Measurements from ENCODE around the gene ARHGAP33. TPM values are rescaled to one million over a fixed set of nuclear protein-coding genes. Genes with fewer than 3 reads are reported as not detected.

The ARHGAP33 gene
- polyA plus RNA-seq, 2 of the 4 experiments (the other 2 are of a cell fraction): 0.84 to 6.1 TPM

DNA sequence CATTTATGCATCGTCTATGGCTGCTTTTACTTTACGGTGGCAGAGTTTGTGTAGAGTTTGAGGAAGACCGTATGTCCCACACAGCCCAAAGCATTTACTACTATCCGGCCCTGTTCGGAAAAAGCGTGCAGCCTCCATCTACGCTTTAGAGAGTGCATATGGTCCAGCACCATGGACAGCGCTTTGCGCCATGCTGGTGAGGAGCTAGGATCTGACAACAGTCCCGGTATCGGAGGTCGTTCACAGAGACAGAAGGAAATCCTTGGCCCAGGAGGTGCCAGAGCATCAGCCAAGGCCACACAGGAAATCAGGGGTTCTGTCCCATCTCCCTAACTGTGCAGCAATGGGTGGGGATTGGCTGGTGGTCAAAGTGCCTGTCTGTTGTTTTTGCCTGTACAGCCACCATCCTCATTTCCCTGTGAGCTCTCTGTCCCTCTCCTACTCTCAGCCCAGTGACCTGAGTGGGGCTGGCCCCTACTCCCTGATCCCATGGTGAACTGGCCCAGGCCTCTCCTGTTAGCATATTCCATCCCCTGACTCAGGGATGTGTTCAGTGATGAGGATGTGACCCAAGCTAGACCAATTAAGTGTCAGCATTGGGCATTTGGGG lies 53.4 kb downstream of the ARHGAP33 start (continued):
- TF ChIP-seq, protein P1, sequence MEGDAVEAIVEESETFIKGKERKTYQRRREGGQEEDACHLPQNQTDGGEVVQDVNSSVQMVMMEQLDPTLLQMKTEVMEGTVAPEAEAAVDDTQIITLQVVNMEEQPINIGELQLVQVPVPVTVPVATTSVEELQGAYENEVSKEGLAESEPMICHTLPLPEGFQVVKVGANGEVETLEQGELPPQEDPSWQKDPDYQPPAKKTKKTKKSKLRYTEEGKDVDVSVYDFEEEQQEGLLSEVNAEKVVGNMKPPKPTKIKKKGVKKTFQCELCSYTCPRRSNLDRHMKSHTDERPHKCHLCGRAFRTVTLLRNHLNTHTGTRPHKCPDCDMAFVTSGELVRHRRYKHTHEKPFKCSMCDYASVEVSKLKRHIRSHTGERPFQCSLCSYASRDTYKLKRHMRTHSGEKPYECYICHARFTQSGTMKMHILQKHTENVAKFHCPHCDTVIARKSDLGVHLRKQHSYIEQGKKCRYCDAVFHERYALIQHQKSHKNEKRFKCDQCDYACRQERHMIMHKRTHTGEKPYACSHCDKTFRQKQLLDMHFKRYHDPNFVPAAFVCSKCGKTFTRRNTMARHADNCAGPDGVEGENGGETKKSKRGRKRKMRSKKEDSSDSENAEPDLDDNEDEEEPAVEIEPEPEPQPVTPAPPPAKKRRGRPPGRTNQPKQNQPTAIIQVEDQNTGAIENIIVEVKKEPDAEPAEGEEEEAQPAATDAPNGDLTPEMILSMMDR (IDR thresholded peaks at IDR 0.05): no peak
- TF ChIP-seq NFE2L2 (conservative IDR thresholded peaks at IDR 0.05; ENCODE audit: low read length): no peak
- TF ChIP-seq ZSCAN20 (CRISPR knock-in tag; IDR thresholded peaks at IDR 0.05): no peak
- TF ChIP-seq HOXA7 (CRISPR knock-in tag; IDR thresholded peaks at IDR 0.05): no peak
- no peak for TF ChIP-seq POLR2A (IDR thresholded peaks at IDR 0.05; ENCODE audit: low read length)
- TF ChIP-seq, protein P2, sequence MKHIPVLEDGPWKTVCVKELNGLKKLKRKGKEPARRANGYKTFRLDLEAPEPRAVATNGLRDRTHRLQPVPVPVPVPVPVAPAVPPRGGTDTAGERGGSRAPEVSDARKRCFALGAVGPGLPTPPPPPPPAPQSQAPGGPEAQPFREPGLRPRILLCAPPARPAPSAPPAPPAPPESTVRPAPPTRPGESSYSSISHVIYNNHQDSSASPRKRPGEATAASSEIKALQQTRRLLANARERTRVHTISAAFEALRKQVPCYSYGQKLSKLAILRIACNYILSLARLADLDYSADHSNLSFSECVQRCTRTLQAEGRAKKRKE (CRISPR knock-in tag; IDR thresholded peaks at IDR 0.05; ENCODE audit: low read depth): 0 out of 2 replicates have a peak, but pooled peaks have one; percentile 33
- no peak for TF ChIP-seq RCOR1 (IDR thresholded peaks at IDR 0.05; ENCODE audit: low read depth, low read length)
- TF ChIP-seq EHMT2 (IDR thresholded peaks at IDR 0.05; ENCODE audit: low read depth): peak; percentile 84
- TF ChIP-seq FOSL2 (IDR thresholded peaks at IDR 0.05): no peak
- TF ChIP-seq FOSL2 (CRISPR knock-in tag; IDR thresholded peaks at IDR 0.05): no peak
- TF ChIP-seq MAZ (IDR thresholded peaks at IDR 0.05; ENCODE audit: borderline replicate concordance, low read depth, low read length): no peak
- TF ChIP-seq KDM5A (IDR thresholded peaks at IDR 0.05): no peak
- TF ChIP-seq REST (IDR thresholded peaks at IDR 0.05): peak; percentile 98
- TF ChIP-seq, protein P3, sequence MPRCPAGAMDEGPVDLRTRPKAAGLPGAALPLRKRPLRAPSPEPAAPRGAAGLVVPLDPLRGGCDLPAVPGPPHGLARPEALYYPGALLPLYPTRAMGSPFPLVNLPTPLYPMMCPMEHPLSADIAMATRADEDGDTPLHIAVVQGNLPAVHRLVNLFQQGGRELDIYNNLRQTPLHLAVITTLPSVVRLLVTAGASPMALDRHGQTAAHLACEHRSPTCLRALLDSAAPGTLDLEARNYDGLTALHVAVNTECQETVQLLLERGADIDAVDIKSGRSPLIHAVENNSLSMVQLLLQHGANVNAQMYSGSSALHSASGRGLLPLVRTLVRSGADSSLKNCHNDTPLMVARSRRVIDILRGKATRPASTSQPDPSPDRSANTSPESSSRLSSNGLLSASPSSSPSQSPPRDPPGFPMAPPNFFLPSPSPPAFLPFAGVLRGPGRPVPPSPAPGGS (IDR thresholded peaks at IDR 0.05): no peak
- TF ChIP-seq MYC (IDR thresholded peaks at IDR 0.05; ENCODE audit: borderline replicate concordance, low read length): no peak
- TF ChIP-seq MAFK (IDR thresholded peaks at IDR 0.05; ENCODE audit: partially characterized antibody): no peak
- no peak for TF ChIP-seq KDM1A (IDR thresholded peaks at IDR 0.05; ENCODE audit: low read depth)

- no peak overlapping the region for H3K4me3 ChIP-seq
- 32% methylated on average over 18 of the region's 18 CpGs for WGBS (ENCODE audit: missing lambda C conversion rate)
- ChIA-PET POLR2A (no interaction called here), CTCF (interaction anchor here (0.6 to 1.8 kb wide), 4 partner anchors 11 to 260 kb away, joined by 3 to 5 read pairs (median 4); no protein-coding TSS in a partner anchor)
- ATAC-seq (no peak), FAIRE-seq (no peak), DNase-seq (ENCODE audit: low read depth in 1 of 2, low spot score in 1 of 2) (no peak)
- no peak overlapping the region for H3K4me2 ChIP-seq
- no peaks in the 10 kb centered on the region for H3K4me1 ChIP-seq
- TF ChIP-seq NPAS2 (CRISPR knock-in tag; IDR thresholded peaks at IDR 0.05; ENCODE audit: borderline replicate concordance) (no peak), MYC (IDR thresholded peaks at IDR 0.05; ENCODE audit: borderline replicate concordance, low read length) (no peak), MAFK (IDR thresholded peaks at IDR 0.05; ENCODE audit: partially characterized antibody) (no peak)
- H3K9me3 ChIP-seq: no peaks in the 10 kb centered on the region
- no peak overlapping the region for H3K27ac ChIP-seq
Measured at GRCh38 chr19:35830986-35831385, 55.6 kb downstream of the ARHGAP33 start.

All from A549 (cell line).